Breast epithelium (tissue), 4 donors: ENCODE measurements around the gene PKD2. TPM values are rescaled to one million over a fixed set of nuclear protein-coding genes. Genes with fewer than 3 reads are reported as not detected.
A peak's percentile ranks its signal among the peaks of the same experiment; 100 is the strongest.

Experiments
- DNase-seq, 2 donors: peaks; one replicate each; pipeline ENCODE4 v3.0.0-alpha.2; 2019; ENCODE audit warnings: low spot score in 2 of 2
- H3K27ac ChIP-seq, 2 donors: fragments of 200-600 bp; sonication (generic) in 1 of 2; one replicate each; pipeline ENCODE4 v1.5.1; 2016 to 2019; ENCODE audit warnings: mild to moderate bottlenecking in 1 of 2
- H3K27me3 ChIP-seq, 2 donors: fragments of 200-600 bp; sonication (generic) in 1 of 2; one replicate each; pipeline versions ENCODE4 v1.5.1 to v1.6.0; 2017 to 2019; ENCODE audit warnings: control low read depth in 1 of 2, mild to moderate bottlenecking in 1 of 2
- H3K36me3 ChIP-seq: fragments of 200-600 bp; one replicate; pipeline ENCODE4 v1.5.1; 2019
- H3K4me1 ChIP-seq, 2 donors: fragments of 200-600 bp; sonication (generic); one replicate each; pipeline ENCODE4 v1.5.1; 2016 to 2019; ENCODE audit warnings: control low read depth in 1 of 2
- H3K4me3 ChIP-seq, 3 donors: fragments of 200-600 bp; sonication (generic); 1 replicate in 2 of 3; 2 replicates in 1 of 3; pipeline ENCODE4 v1.5.1; 2016 to 2019; ENCODE audit warnings: mild to moderate bottlenecking in 3 of 3, moderate library complexity in 2 of 3
- H3K9me3 ChIP-seq, 2 donors: fragments of 200-600 bp; sonication (generic) in 1 of 2; one replicate each; pipeline ENCODE4 v1.5.1; 2016 to 2019; ENCODE audit warnings: control low read depth in 1 of 2
- CTCF ChIP-seq, 3 donors: fragments of 450-650 bp; IDR thresholded peaks; one replicate each; pipeline ENCODE4 v1.5.1; 2016 to 2017; ENCODE audit warnings: antibody characterized with exemption in 3 of 3, mild to moderate bottlenecking in 3 of 3, moderate library complexity in 3 of 3
- POLR2A ChIP-seq: fragments of 450-650 bp; IDR thresholded peaks from one replicate; pipeline ENCODE4 v1.6.1; 2016; ENCODE audit warnings: antibody characterized with exemption, mild to moderate bottlenecking, moderate library complexity
- POLR2AphosphoS5 ChIP-seq, 3 donors: sonication (generic); formaldehyde crosslinking; IDR thresholded peaks; one replicate each; pipeline ENCODE4 v1.6.1; 2017; ENCODE audit warnings: antibody characterized with exemption in 3 of 3
- intact Hi-C: fragments of 100-400 bp; cut with DNase I; formaldehyde crosslinking; loops from one replicate; pipeline ENCODE4 v1.15.1; 2023; ENCODE audit warnings: low total_unique reads
- total RNA-seq, 3 donors: library from RNA; depleted of rRNA; stranded (reverse); fragments of >200 nt; gene quantifications; one replicate each; pipeline ENCODE4 v1.1.0, GENCODE V29; 2016

The PKD2 gene
- total RNA-seq, 3 donors from 2014 or later: 60.0 to 66.2 (median 61.3) TPM

DNA sequence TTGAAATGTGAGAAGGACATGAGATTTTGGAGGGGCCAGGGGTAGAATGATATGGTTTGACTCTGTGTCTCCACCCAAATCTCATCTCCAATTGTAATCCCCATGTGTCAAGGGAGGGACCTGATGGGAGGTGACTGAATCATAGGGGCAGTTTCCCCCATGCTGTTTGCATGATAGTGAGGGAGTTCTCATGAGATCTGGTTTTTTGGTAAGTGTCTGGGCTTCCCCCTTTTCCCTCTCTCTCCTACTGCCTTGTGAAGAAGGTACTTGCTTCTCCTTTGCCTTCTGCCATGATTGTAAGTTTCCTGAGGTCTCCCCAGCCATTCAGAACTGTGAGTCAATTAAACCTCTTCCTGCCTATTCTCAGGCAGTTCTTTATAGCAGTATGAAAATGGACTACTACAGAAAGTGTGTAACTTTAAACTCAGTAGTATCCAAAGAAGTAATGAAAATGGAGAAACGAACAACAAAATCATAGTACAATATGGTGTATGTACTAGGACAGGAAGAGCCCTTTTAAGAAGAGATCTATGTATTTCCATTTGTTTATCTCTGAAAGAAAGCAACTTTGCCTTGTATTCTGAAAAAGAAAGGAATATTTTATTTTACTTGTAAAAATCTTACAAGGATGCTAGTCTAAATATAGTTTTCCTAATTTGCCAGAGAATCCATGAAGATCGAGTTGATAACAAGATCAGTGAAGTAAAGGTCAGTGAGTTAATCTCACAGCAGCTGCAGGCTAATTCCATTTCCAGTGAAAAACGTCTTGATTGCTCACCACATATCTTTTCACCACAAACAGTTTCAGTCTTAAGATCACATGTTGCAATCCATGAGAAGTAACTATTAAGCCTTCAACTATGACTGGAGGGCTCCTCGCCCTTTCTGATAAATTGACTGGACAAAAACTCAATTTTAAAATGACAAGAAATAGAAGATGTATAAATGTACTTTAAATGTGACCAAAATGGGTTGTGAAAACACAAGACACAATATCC is 20.5 kb downstream of the PKD2 start:
- peaks cover 6 to 8% of the 10 kb centered on the region in 2 donors for H3K9me3 ChIP-seq
- no peak for TF ChIP-seq POLR2AphosphoS5 (IDR thresholded peaks at IDR 0.05)
- no peak for TF ChIP-seq CTCF (IDR thresholded peaks at IDR 0.05)
- no peak for TF ChIP-seq POLR2A
- no peak overlapping the region for H3K4me3 ChIP-seq
- no peaks in the 10 kb centered on the region for H3K4me1 ChIP-seq
- no peak for DNase-seq
- no peaks in the 10 kb centered on the region for H3K27me3 ChIP-seq
- H3K27ac ChIP-seq: peak overlapping the region; percentile 69 to 82
- H3K36me3 ChIP-seq: no peaks in the 10 kb centered on the region
- intact Hi-C loops: no loop called here

DNA sequence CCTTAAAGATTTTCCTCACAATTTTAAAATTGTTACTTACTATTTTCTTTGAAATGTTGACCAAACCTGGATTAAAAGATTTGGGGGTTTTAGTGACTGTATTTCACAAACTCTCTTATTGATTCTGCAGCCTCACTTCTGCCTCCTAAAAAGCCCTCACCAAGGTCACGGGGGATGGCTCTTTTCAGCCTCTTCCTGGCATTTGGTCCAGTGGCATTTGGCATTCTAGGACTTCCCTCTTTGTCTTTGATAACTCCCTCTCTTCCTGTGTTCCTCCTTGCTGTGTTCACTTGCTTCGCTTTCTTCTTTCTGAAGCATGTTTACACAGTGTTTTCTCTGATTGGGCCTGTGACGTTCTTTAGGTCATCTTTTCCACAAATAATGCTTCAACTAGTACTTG is 21.5 kb downstream of the PKD2 start:
- no peaks in the 10 kb centered on the region for H3K36me3 ChIP-seq
- H3K27ac ChIP-seq: peak overlapping the region; percentile 3 to 82
- no peaks in the 10 kb centered on the region for H3K27me3 ChIP-seq
- TF ChIP-seq CTCF (IDR thresholded peaks at IDR 0.05): no peak
- TF ChIP-seq POLR2A: no peak
- TF ChIP-seq POLR2AphosphoS5 (IDR thresholded peaks at IDR 0.05): no peak
- H3K4me3 ChIP-seq: no peak overlapping the region
- no peak for DNase-seq
- H3K9me3 ChIP-seq: peaks cover 6 to 8% of the 10 kb centered on the region in 2 donors
- intact Hi-C loops: no loop called here
- no peaks in the 10 kb centered on the region for H3K4me1 ChIP-seq

- Histone ChIP-seq H3K27me3 (no peaks in the 10 kb centered on the region), H3K36me3 (no peaks in the 10 kb centered on the region), H3K4me1 (no peaks in the 10 kb centered on the region), H3K27ac (peak overlapping the region; percentile 3 to 82), H3K9me3 (peaks cover 6 to 8% of the 10 kb centered on the region in 2 donors), H3K4me3 (no peak overlapping the region)
- TF ChIP-seq POLR2A (no peak), CTCF (IDR thresholded peaks at IDR 0.05) (no peak), POLR2AphosphoS5 (IDR thresholded peaks at IDR 0.05) (no peak)
- DNase-seq: no peak
- intact Hi-C loops: no loop called here
Observed at GRCh38 chr4:88029556-88029955, 22.1 kb downstream of the PKD2 start.

- Histone ChIP-seq H3K4me3 (no peak overlapping the region), H3K9me3 (peaks cover 4 to 5% of the 10 kb centered on the region in 2 donors), H3K4me1 (no peaks in the 10 kb centered on the region), H3K27ac (no peak overlapping the region), H3K36me3 (no peaks in the 10 kb centered on the region), H3K27me3 (no peaks in the 10 kb centered on the region)
- TF ChIP-seq POLR2AphosphoS5 (IDR thresholded peaks at IDR 0.05): no peak
- no peak for DNase-seq
- intact Hi-C loops: no loop called here
Observed at GRCh38 chr4:88030565-88031310, 23.3 kb downstream of the PKD2 start.

- H3K36me3 ChIP-seq: no peaks in the 10 kb centered on the region
Observed at GRCh38 chr4:88033309-88033708, 25.9 kb downstream of the PKD2 start.

More at GRCh38 chr4:88033309-88033708, 25.9 kb downstream of the PKD2 start:
- no peaks in the 10 kb centered on the region for H3K27me3 ChIP-seq
- no peaks in the 10 kb centered on the region for H3K9me3 ChIP-seq
- H3K27ac ChIP-seq: no peak overlapping the region
- no peak for DNase-seq
- TF ChIP-seq CTCF (IDR thresholded peaks at IDR 0.05): peak; percentile 23 to 63 (median 46)
- TF ChIP-seq POLR2A: no peak
- H3K4me3 ChIP-seq: no peak overlapping the region
- no peaks in the 10 kb centered on the region for H3K4me1 ChIP-seq
- intact Hi-C loops: no loop called here
